Measurements from ENCODE around the gene KMT2B. TPM values are rescaled to one million over a fixed set of nuclear protein-coding genes. Genes with fewer than 3 reads are reported as not detected.

The KMT2B gene
- total and polyA plus RNA-seq, 2 of the 8 experiments (the other 6 are each of a cell fraction or from before 2014, with no cell fraction given): 26.7 to 38.6 TPM

DNA sequence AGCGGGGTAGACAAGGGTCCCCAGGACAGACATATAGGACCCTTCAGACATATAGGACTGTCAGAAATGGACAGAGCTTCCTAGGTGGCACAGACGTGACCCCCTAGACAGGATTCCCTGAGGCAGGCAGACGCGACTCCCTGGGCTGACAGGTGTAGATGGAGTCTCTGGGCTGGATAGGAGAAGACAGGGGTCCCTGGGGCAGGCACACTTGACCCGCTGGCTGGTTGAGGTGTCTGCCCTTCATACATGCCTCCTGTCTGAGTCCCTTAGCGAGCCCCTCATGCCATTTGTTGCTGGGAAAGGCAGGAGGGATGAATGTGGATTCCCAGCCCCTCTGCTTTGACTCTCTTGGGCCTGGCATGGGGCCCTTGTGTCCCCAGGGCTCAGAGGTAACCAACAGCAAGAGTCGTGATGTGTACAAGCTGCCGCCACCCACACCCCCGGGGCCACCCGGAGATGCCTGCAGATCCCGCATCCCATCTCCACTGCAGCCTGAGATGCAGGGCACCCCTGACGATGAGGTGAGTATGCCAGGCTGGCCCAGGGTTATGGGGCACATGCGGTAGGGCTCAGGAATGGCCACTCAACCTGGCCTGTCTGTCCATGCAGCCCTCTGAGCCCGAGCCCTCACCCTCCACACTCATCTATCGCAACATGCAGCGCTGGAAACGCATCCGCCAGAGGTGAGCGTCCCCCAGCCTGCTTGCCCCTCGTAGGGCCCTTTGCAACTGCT is 36.0 kb downstream of the KMT2B start (continued):
- TF ChIP-seq, protein P1, sequence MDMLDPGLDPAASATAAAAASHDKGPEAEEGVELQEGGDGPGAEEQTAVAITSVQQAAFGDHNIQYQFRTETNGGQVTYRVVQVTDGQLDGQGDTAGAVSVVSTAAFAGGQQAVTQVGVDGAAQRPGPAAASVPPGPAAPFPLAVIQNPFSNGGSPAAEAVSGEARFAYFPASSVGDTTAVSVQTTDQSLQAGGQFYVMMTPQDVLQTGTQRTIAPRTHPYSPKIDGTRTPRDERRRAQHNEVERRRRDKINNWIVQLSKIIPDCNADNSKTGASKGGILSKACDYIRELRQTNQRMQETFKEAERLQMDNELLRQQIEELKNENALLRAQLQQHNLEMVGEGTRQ (IDR thresholded peaks at IDR 0.05; ENCODE audit: low read length): no peak
- TF ChIP-seq, protein P2, sequence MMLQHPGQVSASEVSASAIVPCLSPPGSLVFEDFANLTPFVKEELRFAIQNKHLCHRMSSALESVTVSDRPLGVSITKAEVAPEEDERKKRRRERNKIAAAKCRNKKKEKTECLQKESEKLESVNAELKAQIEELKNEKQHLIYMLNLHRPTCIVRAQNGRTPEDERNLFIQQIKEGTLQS (IDR thresholded peaks at IDR 0.05; ENCODE audit: insufficient read depth, low read depth, low read length): no peak
- TF ChIP-seq RAD21 (IDR thresholded peaks at IDR 0.05 in 1 of 2, conservative IDR thresholded peaks at IDR 0.05 in 1 of 2; ENCODE audit: low read depth in 2 of 2, low read length in 2 of 2) (no peak), CREB1 (IDR thresholded peaks at IDR 0.05) (no peak)

All from H1 (cell line).